ENCODE data around the gene NXPH4. TPM values are rescaled to one million over a fixed set of nuclear protein-coding genes. Genes with fewer than 3 reads are reported as not detected.

The NXPH4 gene
- total RNA-seq, 2 experiments from 2014 or later, result 0.41 to 0.45 TPM

DNA sequence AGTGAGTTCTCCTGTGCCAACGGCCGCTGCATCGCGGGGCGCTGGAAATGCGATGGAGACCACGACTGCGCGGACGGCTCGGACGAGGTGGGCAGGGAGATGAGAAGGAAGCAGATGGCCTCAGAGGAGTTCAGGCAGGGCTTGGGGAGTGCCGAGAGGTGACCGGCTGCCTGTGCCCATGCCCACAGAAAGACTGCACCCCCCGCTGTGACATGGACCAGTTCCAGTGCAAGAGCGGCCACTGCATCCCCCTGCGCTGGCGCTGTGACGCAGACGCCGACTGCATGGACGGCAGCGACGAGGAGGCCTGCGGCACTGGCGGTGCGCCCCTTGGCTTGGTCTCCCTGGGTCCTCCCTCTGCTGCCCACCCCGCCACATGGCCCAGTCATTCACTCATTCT, 13.4 kb upstream of the NXPH4 start:
- no peaks in the 10 kb centered on the region for H3K4me1 Mint-ChIP-seq (ENCODE audit: low read depth)
- no peak overlapping the region for H3K27ac Mint-ChIP-seq
- no peaks in the 10 kb centered on the region for H3K36me3 Mint-ChIP-seq (ENCODE audit: low read depth)
- H3K9me3 Mint-ChIP-seq, result no peaks in the 10 kb centered on the region
- no peak for ATAC-seq
- CTCF ChIA-PET, result no interaction called here
- TF ChIP-seq, protein P1, sequence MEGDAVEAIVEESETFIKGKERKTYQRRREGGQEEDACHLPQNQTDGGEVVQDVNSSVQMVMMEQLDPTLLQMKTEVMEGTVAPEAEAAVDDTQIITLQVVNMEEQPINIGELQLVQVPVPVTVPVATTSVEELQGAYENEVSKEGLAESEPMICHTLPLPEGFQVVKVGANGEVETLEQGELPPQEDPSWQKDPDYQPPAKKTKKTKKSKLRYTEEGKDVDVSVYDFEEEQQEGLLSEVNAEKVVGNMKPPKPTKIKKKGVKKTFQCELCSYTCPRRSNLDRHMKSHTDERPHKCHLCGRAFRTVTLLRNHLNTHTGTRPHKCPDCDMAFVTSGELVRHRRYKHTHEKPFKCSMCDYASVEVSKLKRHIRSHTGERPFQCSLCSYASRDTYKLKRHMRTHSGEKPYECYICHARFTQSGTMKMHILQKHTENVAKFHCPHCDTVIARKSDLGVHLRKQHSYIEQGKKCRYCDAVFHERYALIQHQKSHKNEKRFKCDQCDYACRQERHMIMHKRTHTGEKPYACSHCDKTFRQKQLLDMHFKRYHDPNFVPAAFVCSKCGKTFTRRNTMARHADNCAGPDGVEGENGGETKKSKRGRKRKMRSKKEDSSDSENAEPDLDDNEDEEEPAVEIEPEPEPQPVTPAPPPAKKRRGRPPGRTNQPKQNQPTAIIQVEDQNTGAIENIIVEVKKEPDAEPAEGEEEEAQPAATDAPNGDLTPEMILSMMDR (IDR thresholded peaks at IDR 0.05), result no peak
- no peak for DNase-seq
- intact Hi-C loops (cut with micrococcal nuclease), result no loop called here
- POLR2A ChIA-PET, result no interaction called here
- H3K27me3 Mint-ChIP-seq, result no peaks in the 10 kb centered on the region
- H3K4me3 Mint-ChIP-seq, result no peak overlapping the region

DNA sequence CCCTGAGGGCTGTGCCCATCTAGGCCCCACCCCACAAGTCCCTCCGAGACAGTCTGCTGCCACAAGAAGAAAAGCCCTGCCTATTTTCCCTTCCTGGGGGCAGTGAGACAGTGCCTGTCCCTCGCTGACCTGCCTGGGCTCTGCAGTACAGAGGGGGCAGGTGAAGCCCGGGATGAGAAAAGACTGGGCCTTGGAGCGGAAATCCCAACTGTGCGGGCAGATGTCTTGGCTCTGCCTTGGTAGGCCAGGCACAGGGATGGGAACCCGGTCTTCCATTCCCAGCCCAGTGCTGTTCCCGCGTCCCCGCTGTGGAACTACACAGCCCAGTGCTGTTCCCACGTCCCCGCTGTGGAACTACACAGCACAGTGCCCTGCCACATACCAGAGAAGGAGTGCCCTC, 12.8 kb upstream of the NXPH4 start:
- TF ChIP-seq, protein P1 (IDR thresholded peaks at IDR 0.05), result no peak
- no peaks in the 10 kb centered on the region for H3K4me1 Mint-ChIP-seq (ENCODE audit: low read depth)
- no peaks in the 10 kb centered on the region for H3K9me3 Mint-ChIP-seq
- H3K27ac Mint-ChIP-seq, result no peak overlapping the region
- H3K4me3 Mint-ChIP-seq, result no peak overlapping the region
- ChIA-PET POLR2A (no interaction called here), CTCF (no interaction called here)
- no peaks in the 10 kb centered on the region for H3K27me3 Mint-ChIP-seq
- ATAC-seq (no peak), DNase-seq (no peak)
- H3K36me3 Mint-ChIP-seq (ENCODE audit: low read depth), result no peaks in the 10 kb centered on the region
- intact Hi-C loops (cut with micrococcal nuclease), result no loop called here

DNA sequence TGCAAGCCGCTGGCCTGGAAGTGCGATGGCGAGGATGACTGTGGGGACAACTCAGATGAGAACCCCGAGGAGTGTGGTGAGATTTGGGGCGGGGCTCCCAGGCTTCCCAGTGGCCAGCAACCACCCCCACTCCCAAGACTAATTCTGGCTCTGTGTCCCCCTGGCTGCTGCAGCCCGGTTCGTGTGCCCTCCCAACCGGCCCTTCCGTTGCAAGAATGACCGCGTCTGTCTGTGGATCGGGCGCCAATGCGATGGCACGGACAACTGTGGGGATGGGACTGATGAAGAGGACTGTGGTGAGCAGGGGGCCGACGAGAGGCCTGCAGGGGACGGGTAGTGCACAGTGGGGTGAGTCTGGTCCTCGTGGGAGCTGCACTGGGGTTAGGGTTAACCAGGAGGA, 12.1 kb upstream of the NXPH4 start:
- TF ChIP-seq, protein P1 (IDR thresholded peaks at IDR 0.05), result no peak
- no peaks in the 10 kb centered on the region for H3K27me3 Mint-ChIP-seq
- CTCF ChIA-PET, result no interaction called here

DNA sequence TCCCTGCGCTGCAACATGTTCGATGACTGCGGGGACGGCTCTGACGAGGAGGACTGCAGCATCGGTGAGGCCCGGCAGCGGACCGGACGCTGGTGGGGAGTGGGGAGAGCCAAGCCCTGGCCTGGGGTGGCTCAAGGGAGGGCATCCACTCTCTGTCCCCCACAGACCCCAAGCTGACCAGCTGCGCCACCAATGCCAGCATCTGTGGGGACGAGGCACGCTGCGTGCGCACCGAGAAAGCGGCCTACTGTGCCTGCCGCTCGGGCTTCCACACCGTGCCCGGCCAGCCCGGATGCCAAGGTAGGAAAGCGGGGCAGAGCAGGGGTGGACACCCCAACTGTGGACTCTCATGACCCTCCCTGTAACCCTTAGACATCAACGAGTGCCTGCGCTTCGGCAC, 11.4 kb upstream of the NXPH4 start:
- ChIA-PET CTCF (no interaction called here), POLR2A (no interaction called here)
- Mint-ChIP-seq H3K27ac (no peak overlapping the region), H3K4me1 (ENCODE audit: low read depth) (no peaks in the 10 kb centered on the region), H3K27me3 (no peaks in the 10 kb centered on the region), H3K4me3 (no peak overlapping the region), H3K36me3 (ENCODE audit: low read depth) (no peaks in the 10 kb centered on the region), H3K9me3 (no peaks in the 10 kb centered on the region)
- no peak for DNase-seq
- TF ChIP-seq, protein P1 (IDR thresholded peaks at IDR 0.05), result no peak
- intact Hi-C loops (cut with micrococcal nuclease), result no loop called here
- ATAC-seq, result no peak

More for the DNA sequence above, 12.1 kb upstream of the NXPH4 start:
- DNase-seq, result no peak
- intact Hi-C loops (cut with micrococcal nuclease), result no loop called here
- H3K9me3 Mint-ChIP-seq, result no peaks in the 10 kb centered on the region
- POLR2A ChIA-PET, result no interaction called here
- H3K36me3 Mint-ChIP-seq (ENCODE audit: low read depth), result no peaks in the 10 kb centered on the region
- ATAC-seq, result no peak
- H3K4me1 Mint-ChIP-seq (ENCODE audit: low read depth), result no peaks in the 10 kb centered on the region
- H3K4me3 Mint-ChIP-seq, result no peak overlapping the region
- no peak overlapping the region for H3K27ac Mint-ChIP-seq

DNA sequence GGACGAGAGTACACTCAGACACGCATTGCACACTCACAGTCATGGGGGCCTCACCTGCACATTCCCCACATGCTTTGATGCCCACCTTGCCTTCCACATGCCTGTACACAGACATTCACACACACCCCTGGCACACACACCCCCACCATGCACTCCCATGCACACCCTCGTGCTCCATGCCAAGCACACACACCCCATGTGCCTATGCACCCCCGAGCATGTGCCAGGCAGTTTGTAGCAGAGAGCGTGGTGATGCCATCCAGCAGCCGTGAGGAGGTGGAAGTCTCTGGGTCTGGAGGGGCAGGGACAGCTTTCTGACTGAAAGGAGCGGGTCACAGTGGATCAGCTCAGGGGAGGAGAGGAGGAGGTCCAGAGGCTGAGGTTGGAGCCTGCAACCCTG, 10.7 kb upstream of the NXPH4 start:
- no peak for DNase-seq
- POLR2A ChIA-PET, result no interaction called here

More for the DNA sequence above, 10.7 kb upstream of the NXPH4 start:
- intact Hi-C loops (cut with micrococcal nuclease), result no loop called here
- CTCF ChIA-PET, result interaction anchor here (1.6 kb wide), 1 partner anchor 23 kb away, joined by 4 read pairs; no protein-coding TSS in a partner anchor
- no peak for ATAC-seq
- no peaks in the 10 kb centered on the region for H3K36me3 Mint-ChIP-seq (ENCODE audit: low read depth)
- H3K27me3 Mint-ChIP-seq, result no peaks in the 10 kb centered on the region
- H3K9me3 Mint-ChIP-seq, result no peaks in the 10 kb centered on the region
- TF ChIP-seq, protein P1 (IDR thresholded peaks at IDR 0.05), result no peak
- H3K27ac Mint-ChIP-seq, result no peak overlapping the region
- no peaks in the 10 kb centered on the region for H3K4me1 Mint-ChIP-seq (ENCODE audit: low read depth)
- no peak overlapping the region for H3K4me3 Mint-ChIP-seq

Data from activated CD8-positive, alpha-beta T cell treated with anti-CD3 and anti-CD28 coated beads for 36 hours (primary cell).